Measurements from ENCODE around the gene BTRC. TPM values are rescaled to one million over a fixed set of nuclear protein-coding genes. Genes with fewer than 3 reads are reported as not detected.

The BTRC gene
- total RNA-seq, 6 experiments from 2014 or later: 22.3 to 27.9 (median 24.5) TPM

GRCh38 chr10:101577121-101577871, 223.3 kb downstream of the BTRC start:
- Mint-ChIP-seq H3K27ac (peak overlapping the region; percentile 14; the same call in 1 of the 2 replicates), H3K4me1 (ENCODE audit: low read depth) (no peaks in the 10 kb centered on the region; the same call in 1 of the 2 replicates), H3K9me3 (peaks cover 8% of the 10 kb centered on the region), H3K36me3 (ENCODE audit: low read depth) (no peaks in the 10 kb centered on the region), H3K4me3 (no peak overlapping the region), H3K27me3 (ENCODE audit: insufficient read depth) (peaks cover 2% of the 10 kb centered on the region)
- no peak for DNase-seq
- no peak for TF ChIP-seq CTCF (IDR thresholded peaks at IDR 0.05)

GRCh38 chr10:101578192-101578591, 224.2 kb downstream of the BTRC start:
- H3K4me1 Mint-ChIP-seq (ENCODE audit: low read depth): no peaks in the 10 kb centered on the region; the same call in 1 of the 2 replicates
- H3K27me3 Mint-ChIP-seq (ENCODE audit: insufficient read depth): no peaks in the 10 kb centered on the region; the same call in 1 of the 2 replicates
- H3K9me3 Mint-ChIP-seq: no peaks in the 10 kb centered on the region
- no peak for DNase-seq
- no peaks in the 10 kb centered on the region for H3K36me3 Mint-ChIP-seq (ENCODE audit: low read depth)
- no peak overlapping the region for H3K4me3 Mint-ChIP-seq
- TF ChIP-seq CTCF (IDR thresholded peaks at IDR 0.05): no peak
- H3K27ac Mint-ChIP-seq: no peak overlapping the region

DNA sequence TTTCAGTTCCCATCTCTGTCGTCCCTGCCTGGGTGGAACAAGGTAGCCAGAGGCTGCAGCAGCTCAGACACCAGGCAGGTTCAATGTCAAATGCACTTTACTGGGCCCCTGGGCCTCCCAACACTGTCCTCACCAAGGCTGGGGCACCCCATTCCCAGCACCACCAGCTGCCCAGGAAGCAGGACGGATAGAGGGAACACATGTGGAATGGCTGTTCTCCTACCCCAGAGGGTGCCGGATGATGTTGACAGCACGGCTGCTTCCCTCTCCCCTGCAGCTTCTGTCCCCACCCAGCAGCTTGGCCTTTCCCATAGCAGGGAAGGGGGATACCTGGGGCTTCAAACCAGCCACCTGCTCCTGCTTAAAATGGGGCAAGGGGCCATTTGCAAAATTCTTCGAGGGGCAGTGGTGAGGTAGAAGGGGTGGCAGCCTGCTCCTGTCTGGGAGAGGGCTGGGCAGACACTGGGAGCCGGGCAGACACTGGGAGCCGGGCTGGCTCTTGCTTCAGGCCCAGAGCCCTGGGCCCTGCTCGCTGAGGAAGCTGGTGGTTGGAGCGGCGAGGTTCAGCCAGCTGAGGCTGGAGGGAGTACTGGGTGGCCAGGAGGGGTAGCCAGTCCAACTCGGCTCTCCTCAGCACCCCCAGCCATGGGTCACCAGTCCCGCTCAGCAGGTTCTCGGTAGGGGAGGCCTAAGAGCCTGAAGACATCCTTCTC, 225.0 kb downstream of the BTRC start:
- Mint-ChIP-seq H3K27ac (no peak overlapping the region), H3K9me3 (no peaks in the 10 kb centered on the region), H3K36me3 (ENCODE audit: low read depth) (no peaks in the 10 kb centered on the region), H3K27me3 (ENCODE audit: insufficient read depth) (no peaks in the 10 kb centered on the region; the same call in 1 of the 2 replicates), H3K4me1 (ENCODE audit: low read depth) (no peaks in the 10 kb centered on the region; the same call in 1 of the 2 replicates), H3K4me3 (no peak overlapping the region)
- no peak for TF ChIP-seq CTCF (IDR thresholded peaks at IDR 0.05)
- DNase-seq: no peak

DNA sequence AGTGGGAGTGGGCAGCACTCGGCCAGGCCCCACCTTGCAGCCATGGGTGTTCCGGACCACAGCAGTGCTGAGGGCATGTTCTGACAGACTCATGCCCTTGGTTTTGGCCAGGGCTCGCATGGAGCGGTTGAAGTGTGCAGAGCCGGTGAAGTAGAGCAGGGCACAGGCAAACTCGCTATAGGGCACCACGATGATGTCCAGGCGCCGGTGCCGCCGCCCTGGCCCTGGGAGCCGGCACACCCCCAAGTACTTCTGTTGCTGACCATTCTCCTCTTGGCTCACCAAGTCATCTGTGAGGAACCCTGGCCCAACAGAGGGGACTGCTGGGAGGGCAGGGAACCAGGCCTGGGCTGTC, 225.5 kb downstream of the BTRC start:
- no peaks in the 10 kb centered on the region; the same call in 1 of the 2 replicates for H3K27me3 Mint-ChIP-seq (ENCODE audit: insufficient read depth)
- H3K4me1 Mint-ChIP-seq (ENCODE audit: low read depth): no peaks in the 10 kb centered on the region; the same call in 1 of the 2 replicates
- 0 out of 2 replicates have a peak, but pooled peaks cover 1% of the 10 kb centered on the region for H3K36me3 Mint-ChIP-seq (ENCODE audit: low read depth)
- TF ChIP-seq CTCF (IDR thresholded peaks at IDR 0.05): no peak
- no peaks in the 10 kb centered on the region for H3K9me3 Mint-ChIP-seq
- DNase-seq: no peak
- no peak overlapping the region for H3K4me3 Mint-ChIP-seq
- no peak overlapping the region for H3K27ac Mint-ChIP-seq

DNA sequence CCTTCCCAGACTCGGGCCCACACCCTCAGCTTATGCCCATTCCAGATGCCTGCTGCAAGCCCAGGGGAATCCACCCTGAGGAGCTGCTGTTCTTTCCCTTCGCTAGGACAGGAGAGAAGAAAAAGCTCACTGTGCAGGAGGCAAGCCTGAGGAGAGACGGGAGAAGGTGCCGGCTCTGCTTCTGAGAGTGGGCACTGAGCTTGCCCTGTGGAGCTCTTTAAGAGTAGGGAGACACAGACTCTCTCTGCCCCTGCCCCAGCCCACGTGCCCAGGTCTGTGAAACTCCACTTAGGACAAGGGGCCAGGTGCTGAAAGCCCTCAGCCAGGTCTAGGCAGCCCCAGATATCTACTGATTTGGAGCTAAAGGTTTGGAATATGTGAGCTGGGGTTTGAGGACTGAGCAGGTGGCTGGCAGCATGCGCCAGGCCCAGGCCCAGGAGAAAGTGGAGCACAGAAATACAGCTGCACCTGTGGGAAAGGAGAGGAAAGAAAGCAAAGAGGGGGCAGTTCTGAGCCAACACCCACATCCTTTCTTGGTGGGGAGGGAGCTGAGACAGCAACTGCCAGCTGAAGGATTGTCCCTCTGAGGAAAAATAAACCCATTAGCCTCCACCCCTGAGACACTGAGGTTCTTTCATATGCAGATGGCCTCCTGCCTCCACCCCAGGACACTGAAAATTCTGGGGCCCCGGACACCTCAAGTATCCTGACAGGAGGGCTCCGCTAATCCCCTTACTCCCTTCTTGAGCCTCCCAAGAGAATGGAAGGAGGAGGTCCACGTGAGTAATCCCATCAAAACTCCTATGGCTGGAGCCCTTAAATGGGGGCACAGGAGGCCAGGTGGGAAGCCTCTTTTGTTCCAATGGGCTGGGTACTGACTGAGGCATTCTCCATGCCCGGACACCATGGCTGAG, 226.8 kb downstream of the BTRC start:
- H3K9me3 Mint-ChIP-seq: no peaks in the 10 kb centered on the region
- H3K4me3 Mint-ChIP-seq: no peak overlapping the region
- no peak for TF ChIP-seq CTCF (IDR thresholded peaks at IDR 0.05)
- no peak for DNase-seq
- H3K27ac Mint-ChIP-seq: no peak overlapping the region
- H3K27me3 Mint-ChIP-seq (ENCODE audit: insufficient read depth): no peaks in the 10 kb centered on the region; the same call in 1 of the 2 replicates
- no peaks in the 10 kb centered on the region; the same call in 1 of the 2 replicates for H3K4me1 Mint-ChIP-seq (ENCODE audit: low read depth)
- peaks cover 10% of the 10 kb centered on the region; the same call in 1 of the 2 replicates for H3K36me3 Mint-ChIP-seq (ENCODE audit: low read depth)
